Ureter (tissue), 1 donor: ENCODE results near the gene POMGNT1. TPM values are rescaled to one million over a fixed set of nuclear protein-coding genes. Genes with fewer than 3 reads are reported as not detected.

Source experiments
- DNase-seq: peaks from one replicate; pipeline ENCODE4 v3.0.0-alpha.2; 2020; ENCODE audit warnings: low spot score
- total RNA-seq: library from RNA; stranded (reverse); gene quantifications from one replicate; pipeline ENCODE4 v1.2.4, GENCODE V29; 2023
- donor health status: DM: yes; HTN: yes; CAD: no.

The POMGNT1 gene
- total RNA-seq, 1 donor from 2014 or later: 99.6 TPM

GRCh38 chr1:46183079-46183847 lies 15.0 kb downstream of the POMGNT1 start:
- peak; percentile 90 for DNase-seq

GRCh38 chr1:46181343-46182260 lies 16.6 kb downstream of the POMGNT1 start:
- DNase-seq: no peak

- peak; percentile 68 for DNase-seq
Measured at GRCh38 chr1:46180082-46180616, 18.1 kb downstream of the POMGNT1 start.

GRCh38 chr1:46179138-46180081 lies 18.8 kb downstream of the POMGNT1 start:
- DNase-seq: peak; percentile 88

- no peak for DNase-seq
Measured at GRCh38 chr1:46176211-46176865, 21.9 kb downstream of the POMGNT1 start, which contains the start of gene P3R3URF. P3R3URF (minus strand) TSS chr1:46176488; CDS start chr1:46176471, 17 bp downstream.

GRCh38 chr1:46175243-46175642 lies 23.0 kb downstream of the POMGNT1 start:
- DNase-seq: no peak

- peak; percentile 54 for DNase-seq
Measured at GRCh38 chr1:46174448-46175231, 23.6 kb downstream of the POMGNT1 start, which contains the start of gene TSPAN1. TSPAN1 (plus strand) TSS chr1:46175087; CDS start chr1:46181108, 6,021 bp downstream.

GRCh38 chr1:46173361-46173856 lies 24.8 kb downstream of the POMGNT1 start:
- no peak for DNase-seq

- no peak for DNase-seq
Measured at GRCh38 chr1:46172321-46172720, 25.9 kb downstream of the POMGNT1 start.

- peak; percentile 88 for DNase-seq
Measured at GRCh38 chr1:46171871-46172270, 26.4 kb downstream of the POMGNT1 start.

- no peak for DNase-seq
Measured at GRCh38 chr1:46171351-46171750, 26.9 kb downstream of the POMGNT1 start.

- no peak for DNase-seq
Measured at GRCh38 chr1:46169811-46170454, 28.3 kb downstream of the POMGNT1 start.

- DNase-seq: no peak
Measured at GRCh38 chr1:46168477-46168876, 29.8 kb downstream of the POMGNT1 start.

GRCh38 chr1:46166521-46167462 lies 31.4 kb downstream of the POMGNT1 start:
- DNase-seq: peak; percentile 67

GRCh38 chr1:46160212-46160611 lies 38.0 kb downstream of the POMGNT1 start:
- no peak for DNase-seq

GRCh38 chr1:46159516-46159915 lies 38.7 kb downstream of the POMGNT1 start:
- DNase-seq: no peak
